GM18499 (cell line): ENCODE data around the gene CSF2.
"Not testable (repeated sequence)": the region's sequence is repeated elsewhere in the genome, so short reads cannot be mapped to it uniquely, and the experiment has no call there.

Experiments
- ATAC-seq: cut with Tn5 transposase; IDR thresholded peaks from one replicate; pipeline ENCODE4 v1.9.1; 2021; ENCODE audit warnings: moderate number of reproducible peaks; ENCODE audit not compliant: insufficient read depth, unreplicated experiment

The CSF2 gene

GRCh38 chr5:132103332-132103951, 29.9 kb downstream of the CSF2 start:
- peak; percentile 59 for ATAC-seq

- ATAC-seq, result peak; percentile 2
Measured at GRCh38 chr5:132103969-132104391, 30.4 kb downstream of the CSF2 start.

GRCh38 chr5:132104556-132104955, 31.0 kb downstream of the CSF2 start:
- no peak for ATAC-seq

- no peak for ATAC-seq
Measured at GRCh38 chr5:132105688-132106087, 32.1 kb downstream of the CSF2 start.

- ATAC-seq, result not testable (repeated sequence)
Measured at GRCh38 chr5:132108495-132108894, 34.9 kb downstream of the CSF2 start.

- ATAC-seq, result not testable (repeated sequence)
Measured at GRCh38 chr5:132108957-132109356, 35.4 kb downstream of the CSF2 start.

GRCh38 chr5:132109494-132110053, 36.0 kb downstream of the CSF2 start:
- no peak for ATAC-seq

- no peak for ATAC-seq
Measured at GRCh38 chr5:132110195-132110594, 36.6 kb downstream of the CSF2 start.

- ATAC-seq, result no peak
Measured at GRCh38 chr5:132110930-132111329, 37.3 kb downstream of the CSF2 start.

GRCh38 chr5:132112111-132112510, 38.5 kb downstream of the CSF2 start:
- no peak for ATAC-seq

GRCh38 chr5:132114150-132115121, 40.8 kb downstream of the CSF2 start:
- ATAC-seq, result no peak

- no peak for ATAC-seq
Measured at GRCh38 chr5:132115375-132115774, 41.8 kb downstream of the CSF2 start.

GRCh38 chr5:132116072-132116471, 42.5 kb downstream of the CSF2 start:
- ATAC-seq, result no peak

GRCh38 chr5:132116909-132117489, 43.4 kb downstream of the CSF2 start:
- ATAC-seq, result not testable (repeated sequence)

GRCh38 chr5:132120717-132121116, 47.1 kb downstream of the CSF2 start:
- ATAC-seq, result not testable (repeated sequence)

- ATAC-seq, result not testable (repeated sequence)
Measured at GRCh38 chr5:132122971-132123370, 49.4 kb downstream of the CSF2 start.

- not testable (repeated sequence) for ATAC-seq
Measured at GRCh38 chr5:132123578-132123977, 50.0 kb downstream of the CSF2 start.
